Pancreas (tissue), 10 donors: Measurements from ENCODE around the gene MREG. TPM values are rescaled to one million over a fixed set of nuclear protein-coding genes. Genes with fewer than 3 reads are reported as not detected.

Experiments used
- ATAC-seq, 4 donors: fragments of 200-7000 bp; cut with Tn5 transposase; one replicate each; pipeline versions ENCODE4 v1.8.0 to v1.9.1; 2020; ENCODE audit warnings: mild to moderate bottlenecking in 4 of 4, moderate library complexity in 4 of 4
- DNase-seq, 6 donors: peaks; one replicate each; pipeline ENCODE4 v3.0.0-alpha.2; 2020
- FAIRE-seq: peaks from 2 replicates; lab custom pipeline; 2012; peaks lifted over from hg19 to GRCh38; lab: Jason Lieb, UNC
- H3K27ac ChIP-seq, 4 donors: fragments of 200-600 bp; sonication (generic); 1 replicate in 3 of 4; 2 replicates in 1 of 4; pipeline versions ENCODE4 v1.5.0 to v1.8.0; 2020
- H3K27me3 ChIP-seq, 4 donors: fragments of 200-600 bp; one replicate each; pipeline ENCODE4 v1.8.0; 2021
- H3K36me3 ChIP-seq, 3 donors: fragments of 200-600 bp; sonication (generic) in 1 of 3; one replicate each; pipeline versions ENCODE4 v1.5.0 to v1.8.0; 2020 to 2021
- H3K4me1 ChIP-seq, 3 donors: fragments of 200-600 bp; one replicate each; pipeline ENCODE4 v1.8.0; 2021
- H3K4me3 ChIP-seq, 4 donors: fragments of 200-600 bp; sonication (generic) in 2 of 4; one replicate each; pipeline versions ENCODE4 v1.5.0 to v1.8.0; 2020 to 2021
- H3K9me3 ChIP-seq, 4 donors: fragments of 200-600 bp; one replicate each; pipeline ENCODE4 v1.8.0; 2021
- CTCF ChIP-seq, 4 donors: fragments of 200-600 bp; sonication (generic) in 3 of 4; IDR thresholded peaks; one replicate each; pipeline versions ENCODE4 v1.5.0 to v1.8.0; 2021; ENCODE audit warnings: antibody characterized with exemption in 4 of 4
- WGBS, 2 donors: extraction: QIAGEN DNeasy Blood & Tissue Kit; methylation state at CpG; one replicate each; pipeline ENCODE4 v1.1.7; 2013; 5-methylcytosine and 5-hydroxymethylcytosine counted together
- intact Hi-C, 3 donors: fragments of 100-400 bp; cut with DNase I; formaldehyde crosslinking; loops; one replicate each; pipeline versions ENCODE4 v1.11.1 to v1.14.2; 2022
- polyA plus RNA-seq, 2 donors: library from polyadenylated mRNA; stranded (reverse); fragments of 200-250 nt; gene quantifications; one replicate each; pipeline ENCODE4 v1.2.3, GENCODE V29; 2013
- total RNA-seq, 6 donors: library from RNA; stranded (reverse); fragmentation: NEBNext Ultra II Directional in 4 of 6; extraction: Animal tissue kit (Norgen Biotek cat#: 25700) in 4 of 6; gene quantifications; one replicate each; pipeline versions ENCODE4 v1.2.1 to v1.2.4, GENCODE V29; 2021 to 2023
- donor health status: healthy with polysubstance abuse.
- donor health status: DM: no; HTN: no; CAD: no; lungs with moderate emphysema.
- donor health status: DM: no; HTN: no; CAD: no.
- donor health status: control.
- donor health status: control.
- donor health status: Bipolar disorder and iron deficiency.
- donor health status: DM: yes; HTN: yes; CAD: no.
- donor health status: DM: no; HTN: no; CAD: no.
- donor health status: DM: no; HTN: no; CAD: no.
- donor health status: DM: yes; HTN: yes; CAD: no.

MREG gene
- total and polyA plus RNA-seq, 8 donors = 1.2 to 4.8 (median 2.3) TPM

GRCh38 chr2:215967590-215968378 lies 45.6 kb downstream of the MREG start:
- H3K27ac ChIP-seq = no peak overlapping the region
- 88 to 91% methylated on average over 3 of the region's 3 CpGs for WGBS, 2 donors
- ATAC-seq (no peak), FAIRE-seq (no peak), DNase-seq (no peak)
- no peaks in the 10 kb centered on the region for H3K4me1 ChIP-seq
- intact Hi-C loops = no loop called here
- TF ChIP-seq CTCF (IDR thresholded peaks at IDR 0.05) = no peak
- no peaks in the 10 kb centered on the region for H3K27me3 ChIP-seq
- no peaks in the 10 kb centered on the region for H3K9me3 ChIP-seq
- no peak overlapping the region for H3K4me3 ChIP-seq
- no peaks in the 10 kb centered on the region for H3K36me3 ChIP-seq

- no peaks in the 10 kb centered on the region for H3K36me3 ChIP-seq
- 73 to 74% methylated on average over 3 of the region's 3 CpGs for WGBS, 2 donors
- H3K27me3 ChIP-seq = no peaks in the 10 kb centered on the region
- no peak for FAIRE-seq
- no peak for TF ChIP-seq CTCF (IDR thresholded peaks at IDR 0.05)
- intact Hi-C loops = no loop called here
- no peak overlapping the region for H3K4me3 ChIP-seq
- no peak overlapping the region for H3K27ac ChIP-seq
- no peak for ATAC-seq
- DNase-seq = no peak
- no peaks in the 10 kb centered on the region for H3K4me1 ChIP-seq
- no peaks in the 10 kb centered on the region for H3K9me3 ChIP-seq
These were observed 46.4 kb downstream of the MREG start for GRCh38 chr2:215966951-215967350.

GRCh38 chr2:215966274-215966673 lies 47.1 kb downstream of the MREG start:
- FAIRE-seq (no peak), DNase-seq (no peak), ATAC-seq (no peak)
- Histone ChIP-seq H3K4me1 (no peaks in the 10 kb centered on the region), H3K27me3 (no peaks in the 10 kb centered on the region), H3K36me3 (no peaks in the 10 kb centered on the region), H3K4me3 (no peak overlapping the region), H3K9me3 (no peaks in the 10 kb centered on the region), H3K27ac (no peak overlapping the region)
- 73 to 87% methylated on average over 4 of the region's 4 CpGs for WGBS, 2 donors
- intact Hi-C loops = no loop called here
- TF ChIP-seq CTCF (IDR thresholded peaks at IDR 0.05) = no peak

GRCh38 chr2:215965532-215966165 lies 47.7 kb downstream of the MREG start:
- no peak overlapping the region for H3K4me3 ChIP-seq
- H3K27ac ChIP-seq = no peak overlapping the region
- TF ChIP-seq CTCF (IDR thresholded peaks at IDR 0.05) = no peak
- DNase-seq (no peak), FAIRE-seq (no peak), ATAC-seq (no peak)
- H3K9me3 ChIP-seq = no peaks in the 10 kb centered on the region
- intact Hi-C loops = no loop called here
- H3K27me3 ChIP-seq = no peaks in the 10 kb centered on the region
- H3K36me3 ChIP-seq = no peaks in the 10 kb centered on the region
- 96 to 100% methylated on average over 1 of the region's 1 CpG for WGBS, 2 donors
- no peaks in the 10 kb centered on the region for H3K4me1 ChIP-seq

- FAIRE-seq = no peak
- no peak overlapping the region for H3K27ac ChIP-seq
- ATAC-seq = no peak
- no peak overlapping the region for H3K4me3 ChIP-seq
- H3K27me3 ChIP-seq = no peaks in the 10 kb centered on the region
- no peaks in the 10 kb centered on the region for H3K36me3 ChIP-seq
- DNase-seq = no peak
- no peak for TF ChIP-seq CTCF (IDR thresholded peaks at IDR 0.05)
- no peaks in the 10 kb centered on the region for H3K9me3 ChIP-seq
- intact Hi-C loops = no loop called here
- no peaks in the 10 kb centered on the region for H3K4me1 ChIP-seq
- WGBS, 2 donors = 90 to 91% methylated on average over 5 of the region's 5 CpGs
These were observed 51.4 kb downstream of the MREG start for GRCh38 chr2:215961981-215962380.
